ENCODE measurements around the gene ANKDD1A. TPM values are rescaled to one million over a fixed set of nuclear protein-coding genes. Genes with fewer than 3 reads are reported as not detected.
A peak's percentile ranks its signal among the peaks of the same experiment; 100 is the strongest.

The ANKDD1A gene
- total RNA-seq (1 to 10 TPM; 3.4 to 6.3 TPM), polyA plus RNA-seq (ENCODE audit: insufficient read length in 6 of 6) (10 to 100 TPM in 5 of 6 donors, 1 to 10 TPM in 1; 9.0 to 13.5 (median 11.9) TPM)
- long read RNA-seq, donor 1, partial matches to known transcripts, result 179 of 226 reads
- long read RNA-seq, donor 1, other reads (novel, unspliced or antisense), result 47 of 226 reads
- long read RNA-seq, donor 2, partial matches to known transcripts, result 140 of 160 reads
- long read RNA-seq, donor 2, other reads (novel, unspliced or antisense), result 20 of 160 reads
- long read RNA-seq, donor 3, result 0 reads
- long read RNA-seq, donor 4, partial matches to known transcripts, result 0 of 1 reads
- long read RNA-seq, donor 4, other reads (novel, unspliced or antisense), result 1 of 1 reads
- long read RNA-seq, donor 5, partial matches to known transcripts, result 106 of 120 reads
- long read RNA-seq, donor 5, other reads (novel, unspliced or antisense), result 14 of 120 reads
- long read RNA-seq, donor 6, partial matches to known transcripts, result 248 of 248 reads
- long read RNA-seq, donor 6, other reads (novel, unspliced or antisense), result 0 of 248 reads
- long read RNA-seq, donor 7, partial matches to known transcripts, result 44 of 44 reads
- long read RNA-seq, donor 7, other reads (novel, unspliced or antisense), result 0 of 44 reads
- long read RNA-seq, donor 8, partial matches to known transcripts, result 95 of 109 reads
- long read RNA-seq, donor 8, other reads (novel, unspliced or antisense), result 13 of 109 reads
- long read RNA-seq, donor 9, partial matches to known transcripts, result 8 of 8 reads
- long read RNA-seq, donor 9, other reads (novel, unspliced or antisense), result 0 of 8 reads
- long read RNA-seq, donor 10, partial matches to known transcripts, result 1 of 2 reads
- long read RNA-seq, donor 10, other reads (novel, unspliced or antisense), result 1 of 2 reads
- long read RNA-seq, donor 11, result 0 reads
- long read RNA-seq, donor 12, partial matches to known transcripts, result 254 of 263 reads
- long read RNA-seq, donor 12, other reads (novel, unspliced or antisense), result 9 of 263 reads

DNA sequence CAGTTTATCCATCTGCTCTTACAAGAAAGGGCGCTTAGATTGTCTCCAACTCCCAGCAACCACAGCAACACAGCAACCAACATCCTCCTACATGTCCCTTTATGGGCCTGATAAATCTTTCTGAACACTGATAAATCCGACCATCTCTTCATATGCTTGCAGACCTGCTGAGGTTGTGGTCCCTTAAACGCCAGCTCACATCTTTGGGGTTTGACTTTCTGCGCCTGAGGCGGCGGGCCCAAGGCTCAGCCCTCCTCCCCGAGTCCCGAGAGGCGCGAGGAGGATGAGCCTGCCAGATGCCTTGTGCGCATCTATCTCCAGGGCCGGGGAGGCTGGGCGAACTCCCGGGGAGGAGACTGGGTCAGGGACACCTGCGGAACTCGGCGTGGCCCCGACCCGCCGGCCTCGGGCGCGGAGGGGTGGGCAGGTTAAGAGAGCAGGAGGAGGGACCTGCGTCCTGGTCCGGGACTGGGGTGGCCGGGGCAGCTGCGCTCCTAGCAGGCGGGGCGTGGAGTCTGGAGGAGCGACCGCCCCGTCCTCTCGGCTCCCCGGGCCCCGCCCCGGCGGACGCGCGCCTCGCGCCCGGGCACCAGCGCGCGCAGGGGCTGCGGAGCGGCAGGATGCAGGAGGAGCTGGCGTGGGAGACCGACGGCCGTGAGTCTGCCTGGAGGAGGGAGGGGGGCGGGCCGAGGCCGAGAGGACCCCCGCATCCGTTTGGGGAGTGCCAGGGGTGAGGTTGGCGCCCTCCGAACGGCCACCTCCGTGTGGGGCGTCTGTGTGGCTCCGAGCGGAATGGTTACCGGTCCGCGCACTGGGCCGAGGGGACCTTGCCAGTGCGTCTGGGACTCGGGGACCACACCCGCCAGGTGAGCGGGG lies at the start of gene ANKDD1A:
Gene ANKDD1A (plus strand): TSS at position 592 of the 876 bp plus-strand sequence. CDS start 29 bp downstream, at position 621.
- intact Hi-C loops (cut with DNase I), result no loop called here
- ATAC-seq (peak; percentile 97), DNase-seq (peak; percentile 60 to 88 (median 68))
- Histone ChIP-seq H3K9me3 (no peaks in the 10 kb centered on the region), H3K27ac (no peak within 1 kb of the TSS), H3K4me3 (peak within 1 kb of the TSS; percentile 44 to 52), H3K4me1 (peaks cover 0 to 14% of the 10 kb centered on the region in 2 donors), H3K27me3 (peaks cover 0 to 31% of the 10 kb centered on the region in 2 donors), H3K36me3 (no peaks in the 10 kb centered on the region)
- no peak for TF ChIP-seq CTCF (IDR thresholded peaks at IDR 0.05)

- peaks cover 14 to 86% of the 10 kb centered on the region in 2 donors for H3K4me1 ChIP-seq
- TF ChIP-seq CTCF (IDR thresholded peaks at IDR 0.05), result no peak
- no peak for ATAC-seq
- peak overlapping the region in 1 of 2 donors; percentile 28 for H3K27ac ChIP-seq
- intact Hi-C loops (cut with DNase I), result no loop called here
- H3K4me3 ChIP-seq, result no peak overlapping the region
- H3K36me3 ChIP-seq, result peaks cover 0 to 95% of the 10 kb centered on the region in 2 donors
- H3K27me3 ChIP-seq, result no peaks in the 10 kb centered on the region
- no peaks in the 10 kb centered on the region for H3K9me3 ChIP-seq
- no peak for DNase-seq
These were observed 49.7 kb upstream of the ANKDD1A start for GRCh38 chr15:64861960-64862359.

DNA sequence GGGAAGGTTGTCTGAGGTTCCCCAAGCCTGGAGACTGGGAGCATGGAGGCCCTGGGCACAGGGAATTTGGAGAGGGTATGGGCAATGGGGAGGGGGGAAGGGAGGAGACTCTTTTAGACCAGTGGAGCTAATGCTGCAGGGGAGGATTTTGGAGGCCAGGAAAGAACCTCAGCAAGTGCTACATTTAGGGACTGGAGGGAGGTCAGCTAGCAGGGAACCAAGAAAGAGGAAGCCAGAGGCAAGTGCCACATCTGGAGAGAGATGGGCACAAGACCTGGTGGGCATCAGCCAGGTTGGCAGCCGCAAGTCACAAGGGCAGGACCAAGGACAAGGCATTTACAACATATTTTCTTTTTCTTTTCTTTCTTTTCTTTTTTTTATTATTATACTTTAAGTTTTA lies 49.3 kb upstream of the ANKDD1A start:
- peaks cover 0 to 95% of the 10 kb centered on the region in 2 donors for H3K36me3 ChIP-seq
- ATAC-seq (no peak), DNase-seq (no peak)
- intact Hi-C loops (cut with DNase I), result no loop called here
- H3K9me3 ChIP-seq, result no peaks in the 10 kb centered on the region
- peaks cover 9 to 84% of the 10 kb centered on the region in 2 donors for H3K4me1 ChIP-seq
- no peaks in the 10 kb centered on the region for H3K27me3 ChIP-seq
- H3K4me3 ChIP-seq, result no peak overlapping the region
- TF ChIP-seq CTCF (IDR thresholded peaks at IDR 0.05), result no peak
- H3K27ac ChIP-seq, result no peak overlapping the region

GRCh38 chr15:64864068-64864467 lies 47.6 kb upstream of the ANKDD1A start:
- H3K36me3 ChIP-seq, result peaks cover 0 to 95% of the 10 kb centered on the region in 2 donors
- peaks cover 0 to 82% of the 10 kb centered on the region in 2 donors for H3K4me1 ChIP-seq
- H3K9me3 ChIP-seq, result no peaks in the 10 kb centered on the region
- H3K27me3 ChIP-seq, result no peaks in the 10 kb centered on the region
- H3K4me3 ChIP-seq, result no peak overlapping the region
- DNase-seq, result no peak
- H3K27ac ChIP-seq, result peak overlapping the region in 1 of 2 donors; percentile 45
- intact Hi-C loops (cut with DNase I), result no loop called here
- no peak for ATAC-seq
- no peak for TF ChIP-seq CTCF (IDR thresholded peaks at IDR 0.05)
